GM13977 (cell line): ENCODE data around the gene SLC35F6.

Experiments
- DNase-seq: peaks from one replicate; pipeline ENCODE4 v3.0.0; 2012; ENCODE audit warnings: low spot score
- CTCF ChIP-seq: IDR thresholded peaks from 2 replicates; pipeline ENCODE4 v1.5.1; 2012; ENCODE audit warnings: mild to moderate bottlenecking, control low read depth; ENCODE audit not compliant: insufficient read depth; ENCODE audit errors: extremely low read depth, missing control alignments
- in situ Hi-C: fragments of 300-500 bp; cut with MboI; formaldehyde crosslinking; loops from one replicate; pipeline ENCODE4 v1.12.0; 2022; ENCODE audit warnings: low sequenced_read_pairs, low pct_unique_long_range_greater_than_20kb, mixed read lengths, inconsistent platforms; ENCODE audit not compliant: unreplicated experiment

The SLC35F6 gene

GRCh38 chr2:26822877-26823276 is 58.8 kb downstream of the SLC35F6 start:
- no peak for TF ChIP-seq CTCF
- DNase-seq: no peak
- in situ Hi-C loops: no loop called here
